ENCODE data around the gene GRB7. TPM values are rescaled to one million over a fixed set of nuclear protein-coding genes. Genes with fewer than 3 reads are reported as not detected.
"Not testable (repeated sequence)": the region's sequence is repeated elsewhere in the genome, so short reads cannot be mapped to it uniquely, and the experiment has no call there.

The GRB7 gene
- total RNA-seq, 3 donors from 2014 or later: 27.9 to 69.2 TPM; not detected in 1

- no peak for TF ChIP-seq POLR2AphosphoS5 (IDR thresholded peaks at IDR 0.05)
- TF ChIP-seq, protein P1, sequence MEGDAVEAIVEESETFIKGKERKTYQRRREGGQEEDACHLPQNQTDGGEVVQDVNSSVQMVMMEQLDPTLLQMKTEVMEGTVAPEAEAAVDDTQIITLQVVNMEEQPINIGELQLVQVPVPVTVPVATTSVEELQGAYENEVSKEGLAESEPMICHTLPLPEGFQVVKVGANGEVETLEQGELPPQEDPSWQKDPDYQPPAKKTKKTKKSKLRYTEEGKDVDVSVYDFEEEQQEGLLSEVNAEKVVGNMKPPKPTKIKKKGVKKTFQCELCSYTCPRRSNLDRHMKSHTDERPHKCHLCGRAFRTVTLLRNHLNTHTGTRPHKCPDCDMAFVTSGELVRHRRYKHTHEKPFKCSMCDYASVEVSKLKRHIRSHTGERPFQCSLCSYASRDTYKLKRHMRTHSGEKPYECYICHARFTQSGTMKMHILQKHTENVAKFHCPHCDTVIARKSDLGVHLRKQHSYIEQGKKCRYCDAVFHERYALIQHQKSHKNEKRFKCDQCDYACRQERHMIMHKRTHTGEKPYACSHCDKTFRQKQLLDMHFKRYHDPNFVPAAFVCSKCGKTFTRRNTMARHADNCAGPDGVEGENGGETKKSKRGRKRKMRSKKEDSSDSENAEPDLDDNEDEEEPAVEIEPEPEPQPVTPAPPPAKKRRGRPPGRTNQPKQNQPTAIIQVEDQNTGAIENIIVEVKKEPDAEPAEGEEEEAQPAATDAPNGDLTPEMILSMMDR (IDR thresholded peaks at IDR 0.05): no peak
- TF ChIP-seq POLR2A (IDR thresholded peaks at IDR 0.05): no peak
- peaks cover 5% of the 10 kb centered on the region for H3K36me3 ChIP-seq
- no peaks in the 10 kb centered on the region for H3K9me3 ChIP-seq
- no peak for DNase-seq (ENCODE audit: low spot score in 2 of 2)
- peak overlapping the region in 1 of 2 donors; percentile 98 for H3K27ac ChIP-seq
- H3K4me1 ChIP-seq: peaks cover 4 to 33% of the 10 kb centered on the region in 2 donors
- no peak overlapping the region for H3K4me3 ChIP-seq
- intact Hi-C loops (cut with DNase I; ENCODE audit: low total_unique reads): no loop called here
- no peaks in the 10 kb centered on the region for H3K27me3 ChIP-seq
Observed at GRCh38 chr17:39709319-39709997, 28.3 kb upstream of the GRB7 start.

- DNase-seq (ENCODE audit: low spot score in 2 of 2): no peak
- no peak overlapping the region for H3K4me3 ChIP-seq
- TF ChIP-seq, protein P1 (IDR thresholded peaks at IDR 0.05): no peak
- no peak for TF ChIP-seq POLR2AphosphoS5 (IDR thresholded peaks at IDR 0.05)
- TF ChIP-seq POLR2A (IDR thresholded peaks at IDR 0.05): no peak
- intact Hi-C loops (cut with DNase I; ENCODE audit: low total_unique reads): no loop called here
- H3K27ac ChIP-seq: peak overlapping the region in 1 of 2 donors; percentile 98
- peaks cover under 1 to 25% of the 10 kb centered on the region in 2 donors for H3K4me1 ChIP-seq
- no peaks in the 10 kb centered on the region for H3K27me3 ChIP-seq
- H3K36me3 ChIP-seq: peaks cover 5% of the 10 kb centered on the region
- H3K9me3 ChIP-seq: no peaks in the 10 kb centered on the region
Observed at GRCh38 chr17:39709998-39710964, 27.5 kb upstream of the GRB7 start.

- H3K36me3 ChIP-seq; H3K27ac ChIP-seq; H3K4me3 ChIP-seq; H3K27me3 ChIP-seq; intact Hi-C loops (cut with DNase I; ENCODE audit: low total_unique reads); DNase-seq (ENCODE audit: low spot score in 2 of 2); H3K9me3 ChIP-seq: not testable (repeated sequence)
- peaks cover 0 to 21% of the 10 kb centered on the region in 2 donors for H3K4me1 ChIP-seq
Observed at GRCh38 chr17:39711071-39711470, 26.7 kb upstream of the GRB7 start.

DNA sequence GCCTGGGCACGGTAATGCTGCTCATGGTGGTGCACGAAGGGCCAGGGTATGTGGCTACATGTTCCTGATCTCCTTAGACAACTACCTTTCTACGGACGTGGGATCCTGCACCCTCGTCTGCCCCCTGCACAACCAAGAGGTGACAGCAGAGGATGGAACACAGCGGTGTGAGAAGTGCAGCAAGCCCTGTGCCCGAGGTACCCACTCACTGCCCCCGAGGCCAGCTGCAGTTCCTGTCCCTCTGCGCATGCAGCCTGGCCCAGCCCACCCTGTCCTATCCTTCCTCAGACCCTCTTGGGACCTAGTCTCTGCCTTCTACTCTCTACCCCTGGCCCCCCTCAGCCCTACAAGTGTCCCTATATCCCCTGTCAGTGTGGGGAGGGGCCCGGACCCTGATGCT lies 25.9 kb upstream of the GRB7 start:
- Histone ChIP-seq H3K27me3 (no peaks in the 10 kb centered on the region), H3K9me3 (no peaks in the 10 kb centered on the region), H3K4me1 (peaks cover under 1 to 13% of the 10 kb centered on the region in 2 donors), H3K27ac (no peak overlapping the region), H3K4me3 (no peak overlapping the region), H3K36me3 (peaks cover 5% of the 10 kb centered on the region)
- intact Hi-C loops (cut with DNase I; ENCODE audit: low total_unique reads): no loop called here
- DNase-seq (ENCODE audit: low spot score in 2 of 2): no peak
- TF ChIP-seq, protein P1 (IDR thresholded peaks at IDR 0.05): no peak
- no peak for TF ChIP-seq POLR2AphosphoS5 (IDR thresholded peaks at IDR 0.05)
- no peak for TF ChIP-seq POLR2A (IDR thresholded peaks at IDR 0.05)

- no peak for DNase-seq (ENCODE audit: low spot score in 2 of 2)
- intact Hi-C loops (cut with DNase I; ENCODE audit: low total_unique reads): no loop called here
- Histone ChIP-seq H3K27me3 (no peaks in the 10 kb centered on the region), H3K4me3 (no peak overlapping the region), H3K36me3 (no peaks in the 10 kb centered on the region), H3K27ac (peak overlapping the region in 1 of 2 donors; percentile 1), H3K4me1 (peaks cover 0 to 4% of the 10 kb centered on the region in 2 donors), H3K9me3 (no peaks in the 10 kb centered on the region)
- no peak for TF ChIP-seq POLR2A (IDR thresholded peaks at IDR 0.05)
- TF ChIP-seq, protein P1 (IDR thresholded peaks at IDR 0.05): no peak
- TF ChIP-seq POLR2AphosphoS5 (IDR thresholded peaks at IDR 0.05): no peak
Observed at GRCh38 chr17:39714234-39714633, 23.5 kb upstream of the GRB7 start.
